ENCODE results near the gene PARK7. TPM values are rescaled to one million over a fixed set of nuclear protein-coding genes. Genes with fewer than 3 reads are reported as not detected.
"Not testable (repeated sequence)": the region's sequence is repeated elsewhere in the genome, so short reads cannot be mapped to it uniquely, and the experiment has no call there.

The PARK7 gene
- 291 and 310 TPM in 2 replicates for total RNA-seq
- polyA plus RNA-seq (2012): 487 TPM

DNA sequence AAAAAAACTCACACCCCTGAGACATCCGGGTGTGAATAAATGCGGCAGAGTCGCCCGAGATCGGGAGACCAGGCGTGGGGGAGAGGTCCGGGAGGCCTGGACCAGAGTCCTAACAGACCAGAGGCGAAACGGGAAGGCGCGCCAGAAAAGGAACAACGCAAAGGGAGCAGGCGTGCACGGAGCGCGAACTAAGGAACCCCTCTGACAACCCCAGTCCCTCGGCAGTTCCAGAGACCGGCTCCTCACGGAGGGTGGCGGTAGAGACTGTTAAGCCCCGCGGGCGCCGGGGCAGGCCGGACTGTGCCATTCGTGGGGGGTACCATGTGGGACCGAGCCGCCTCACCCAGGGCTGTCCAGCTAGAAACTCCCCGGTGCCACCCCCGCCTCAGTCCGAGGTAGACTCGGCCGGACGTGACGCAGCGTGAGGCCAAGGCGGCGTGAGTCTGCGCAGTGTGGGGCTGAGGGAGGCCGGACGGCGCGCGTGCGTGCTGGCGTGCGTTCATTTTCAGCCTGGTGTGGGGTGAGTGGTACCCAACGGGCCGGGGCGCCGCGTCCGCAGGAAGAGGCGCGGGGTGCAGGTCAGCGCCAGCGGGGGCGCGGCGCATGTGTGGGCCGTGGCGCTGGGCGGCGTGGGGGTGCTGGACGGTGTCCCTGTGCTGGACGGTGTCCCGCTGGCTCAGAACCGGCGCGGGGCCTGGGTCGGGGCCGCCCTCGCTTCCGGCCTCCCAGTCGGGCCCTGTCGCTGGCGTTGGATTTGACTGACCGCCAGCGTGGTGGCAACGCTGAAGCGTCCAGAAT, at the start of gene PARK7:
TSS of gene PARK7 (plus strand) at position 496 of the 798 bp plus-strand sequence. CDS start 1,075 bp downstream, outside the sequence.
- peak; percentile 100 for DNase-seq (ENCODE audit: low read depth)

DNA sequence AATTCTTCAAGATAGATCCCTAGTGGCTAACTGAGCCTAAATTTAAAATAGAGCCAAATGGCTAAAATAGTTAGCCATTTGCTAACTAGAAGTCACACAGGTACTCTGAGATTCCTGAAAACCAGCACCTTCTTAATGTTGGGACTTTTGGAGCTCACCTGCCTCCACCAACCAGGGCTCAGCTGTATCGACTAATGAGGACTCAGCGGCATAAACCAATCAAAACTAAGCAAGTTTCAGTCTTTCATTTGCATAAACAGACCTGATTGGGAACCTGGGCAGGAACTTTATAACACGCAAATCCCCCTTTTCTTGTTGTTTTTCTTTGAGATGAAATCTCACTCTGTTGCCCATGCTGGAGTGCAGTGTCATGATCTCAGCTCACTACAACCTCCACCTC, 49.4 kb upstream of the PARK7 start:
- no peak for DNase-seq (ENCODE audit: low read depth)

- no peak for DNase-seq (ENCODE audit: low read depth)
Observed at GRCh38 chr1:7912743-7913557, 48.6 kb upstream of the PARK7 start.

DNA sequence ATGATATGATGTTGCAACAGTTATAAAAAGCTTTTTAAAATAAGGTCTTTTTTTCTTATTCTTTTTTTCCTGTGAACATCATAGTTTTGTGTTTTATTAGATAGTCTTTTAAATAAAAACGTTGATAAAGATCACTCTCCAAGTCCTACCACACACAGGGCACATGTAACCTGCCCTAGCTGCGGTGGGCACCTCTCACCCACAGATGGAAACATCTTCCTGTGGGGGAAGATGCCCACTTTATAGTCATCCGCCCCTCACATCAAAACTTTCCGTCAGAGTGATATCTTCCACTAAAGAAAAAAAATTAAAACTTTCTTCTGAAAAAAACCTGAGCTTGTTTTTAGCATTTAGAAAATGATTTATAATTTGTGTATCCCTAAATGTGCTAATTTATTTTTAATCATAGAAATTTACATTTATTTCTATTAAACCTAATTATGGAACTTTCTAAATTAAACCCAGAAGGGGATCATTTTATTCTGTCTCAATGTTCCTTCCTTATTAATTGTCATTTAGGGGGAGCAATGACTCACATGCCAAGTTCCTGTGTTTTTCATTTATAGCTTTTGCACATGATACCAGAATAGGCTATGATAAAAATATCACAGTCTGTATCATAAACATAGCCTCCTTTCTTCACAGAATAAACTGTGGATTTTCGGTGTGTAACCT, 45.5 kb upstream of the PARK7 start:
- no peak for DNase-seq (ENCODE audit: low read depth)

DNA sequence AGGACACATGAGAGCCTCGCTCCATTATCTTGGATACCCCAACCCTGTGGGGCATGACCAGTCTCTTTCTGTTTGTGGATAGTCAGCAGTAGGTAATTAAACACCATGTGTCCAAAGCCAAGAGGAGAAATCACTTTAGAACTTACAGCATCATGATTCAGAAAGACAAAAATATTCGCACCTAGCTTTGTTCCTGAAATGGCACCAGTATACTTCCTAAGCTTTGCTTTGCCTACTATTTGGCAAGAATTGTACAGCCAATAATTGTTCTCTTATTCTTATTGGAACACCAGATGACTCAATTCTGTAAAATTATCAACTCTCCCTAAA, 45.0 kb upstream of the PARK7 start:
- peak; percentile 58 for DNase-seq (ENCODE audit: low read depth)

- DNase-seq (ENCODE audit: low read depth): not testable (repeated sequence)
Observed at GRCh38 chr1:7917971-7918370, 43.5 kb upstream of the PARK7 start.

DNA sequence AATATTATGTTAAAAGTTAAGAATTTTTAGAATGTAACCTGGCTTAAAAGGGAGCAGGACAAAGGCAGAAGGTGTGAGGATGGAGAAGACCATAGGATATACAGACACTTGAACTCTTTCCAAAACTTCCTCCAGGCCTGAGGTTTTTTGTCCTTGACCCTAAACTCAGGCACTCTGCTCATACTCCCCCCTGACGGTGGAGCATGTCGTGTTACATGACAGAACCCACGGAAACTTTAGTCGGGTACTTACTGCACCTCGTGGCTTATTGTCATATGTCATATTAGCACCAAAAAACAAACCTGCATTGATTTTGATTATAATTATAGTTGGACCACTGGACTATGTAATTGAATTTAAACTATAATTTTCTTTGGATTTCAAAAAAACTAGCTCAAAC, 41.6 kb upstream of the PARK7 start:
- no peak for DNase-seq (ENCODE audit: low read depth)

GRCh38 chr1:7921796-7922195, 39.7 kb upstream of the PARK7 start:
- peak; percentile 59 for DNase-seq (ENCODE audit: low read depth)

GRCh38 chr1:7922301-7922700, 39.2 kb upstream of the PARK7 start:
- DNase-seq (ENCODE audit: low read depth): peak; percentile 64

DNA sequence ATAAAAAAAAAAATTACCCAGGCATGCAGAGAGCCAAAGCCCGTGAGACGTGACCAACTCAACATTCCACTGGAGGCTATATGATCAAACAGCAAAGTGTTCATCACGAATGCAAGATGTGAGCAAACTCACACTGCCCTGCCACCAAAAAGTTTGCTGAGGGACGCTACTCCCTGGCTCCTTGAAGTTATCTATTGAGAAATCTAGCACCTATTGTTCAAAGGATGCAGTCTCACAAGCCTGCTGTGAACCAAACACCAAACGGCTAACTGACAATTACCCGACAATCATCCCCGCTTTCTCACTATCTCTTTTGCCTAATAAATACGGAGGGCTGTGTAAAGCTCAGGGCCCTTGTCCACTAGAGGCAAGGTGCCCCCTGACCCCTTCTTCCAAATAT, 34.5 kb upstream of the PARK7 start:
- not testable (repeated sequence) for DNase-seq (ENCODE audit: low read depth)

- DNase-seq (ENCODE audit: low read depth): no peak
Observed at GRCh38 chr1:7928247-7928646, 33.3 kb upstream of the PARK7 start.

DNA sequence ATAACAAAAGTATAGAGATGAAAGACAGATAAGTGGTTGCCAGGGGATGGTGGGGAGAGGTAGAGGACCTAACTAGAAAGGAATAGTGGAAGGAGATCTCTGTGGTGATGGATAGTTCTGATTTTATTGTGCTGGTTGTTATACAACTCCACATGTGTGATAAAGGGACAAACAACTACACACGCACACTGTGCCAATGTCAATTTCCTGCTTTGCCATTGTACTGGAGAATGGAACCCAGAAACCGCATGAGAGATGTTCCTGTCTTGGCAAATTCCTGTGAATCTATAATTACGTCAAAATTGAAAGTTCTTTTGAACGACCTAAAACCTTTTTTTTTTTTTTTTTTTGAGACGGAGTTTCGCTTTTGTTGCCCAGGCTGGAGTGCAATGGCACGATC, 31.9 kb upstream of the PARK7 start:
- no peak for DNase-seq (ENCODE audit: low read depth)

DNA sequence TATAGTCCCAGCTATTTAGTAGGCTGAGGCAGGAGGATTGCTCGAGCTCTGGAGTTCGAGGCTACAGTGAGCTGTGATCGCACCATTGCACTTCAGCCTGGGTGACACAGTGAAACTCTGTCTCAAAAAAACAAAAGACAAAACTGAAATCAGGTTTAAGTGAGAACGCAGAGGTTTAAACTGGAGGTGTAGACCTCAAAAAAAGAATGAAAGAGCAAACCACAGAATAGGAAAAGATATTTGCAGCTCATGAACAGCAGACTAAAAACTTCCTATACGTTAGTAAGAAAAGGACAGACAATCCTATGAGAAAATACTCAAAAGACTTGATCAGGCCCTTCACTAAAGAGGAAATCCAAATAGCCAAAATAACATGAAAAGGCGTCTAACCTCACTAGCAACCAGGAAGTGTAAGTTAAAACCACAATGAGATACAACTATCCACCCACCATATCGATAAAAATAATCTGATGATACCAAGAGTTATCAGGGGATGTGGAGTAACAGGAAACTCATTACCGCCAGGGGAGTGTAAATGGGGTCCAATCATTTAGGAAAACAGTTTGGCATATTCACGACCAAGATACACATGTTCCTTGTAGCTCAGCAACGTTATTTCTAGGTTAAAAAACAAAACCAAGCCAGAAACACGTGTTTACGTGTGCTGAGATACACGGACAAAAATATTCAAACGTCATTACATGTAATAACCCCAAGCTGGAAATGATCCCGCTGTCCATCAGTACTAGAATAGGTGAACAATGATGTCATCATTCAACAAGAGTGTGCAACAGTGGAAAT, 30.7 kb upstream of the PARK7 start:
- DNase-seq (ENCODE audit: low read depth): no peak

DNA sequence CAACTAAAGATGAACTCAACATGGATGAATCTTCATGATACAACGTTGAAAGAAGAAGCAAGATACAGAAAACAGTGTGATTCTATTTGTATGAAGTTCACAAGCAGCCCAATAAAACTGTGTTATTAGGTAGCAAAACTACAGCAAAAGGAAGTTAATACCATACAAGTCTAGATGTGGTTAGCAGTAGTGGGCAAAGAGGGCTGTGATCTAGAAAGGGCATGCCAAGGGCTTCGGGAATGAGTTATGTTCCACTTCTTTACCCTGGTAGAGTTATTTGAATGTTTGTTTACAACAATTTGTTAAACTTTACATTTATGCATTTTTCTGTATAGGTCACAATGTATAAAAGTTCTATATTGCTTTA, 30.1 kb upstream of the PARK7 start:
- no peak for DNase-seq (ENCODE audit: low read depth)

DNA sequence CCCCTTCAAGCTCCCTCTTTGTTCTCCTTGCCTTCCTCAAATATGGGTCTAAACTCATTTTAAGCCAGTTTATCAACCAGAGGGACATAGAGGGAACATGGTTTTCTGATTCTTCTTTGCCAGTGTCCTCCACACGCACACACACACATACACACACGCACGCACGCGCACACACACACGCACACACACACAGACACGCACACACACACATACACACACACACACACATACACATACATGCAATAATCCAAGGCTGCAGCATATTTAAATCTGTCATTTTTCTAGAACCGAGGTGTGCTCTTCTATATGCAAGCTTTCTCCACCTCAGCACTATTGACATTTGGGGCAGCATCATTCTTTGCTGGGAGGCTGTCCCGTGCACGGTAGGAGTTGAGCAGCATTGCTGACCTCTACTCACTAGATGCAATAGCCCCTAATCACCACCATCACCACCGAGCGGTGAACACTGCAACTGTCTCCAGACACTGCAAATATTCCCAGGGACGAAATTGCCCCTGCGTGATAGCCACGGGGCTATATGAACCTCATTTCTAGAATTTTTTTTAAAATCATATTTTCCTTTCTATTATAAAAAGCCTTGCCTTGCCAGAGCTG, 28.9 kb upstream of the PARK7 start:
- DNase-seq (ENCODE audit: low read depth): no peak

GRCh38 chr1:7938070-7938469, 23.4 kb upstream of the PARK7 start:
- no peak for DNase-seq (ENCODE audit: low read depth)

DNA sequence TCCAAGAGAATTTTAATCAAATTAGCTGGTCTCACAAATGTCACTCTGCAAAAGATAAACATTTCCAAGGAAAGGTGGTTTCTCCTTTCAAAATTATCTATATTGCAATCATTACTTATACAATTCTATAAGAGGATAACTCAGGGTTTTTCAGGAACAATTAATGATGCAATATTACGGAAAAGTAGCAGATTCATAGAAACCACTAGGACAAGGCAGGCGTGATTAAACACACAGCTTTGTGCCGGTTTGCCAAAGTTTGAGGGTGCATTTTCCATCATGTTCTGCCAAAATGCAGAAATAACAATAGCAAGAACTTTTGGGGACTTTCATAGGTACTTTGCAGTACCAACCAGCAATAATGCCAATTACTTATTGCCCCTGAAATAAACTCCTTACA, 21.5 kb upstream of the PARK7 start:
- DNase-seq (ENCODE audit: low read depth): no peak

GRCh38 chr1:7940745-7941436, 20.6 kb upstream of the PARK7 start, which contains the start of gene TNFRSF9:
TSS of gene TNFRSF9 (minus strand) at chr1:7940839. CDS start at chr1:7939994, 845 bp downstream.
- peak; percentile 24 for DNase-seq (ENCODE audit: low read depth)

- peak; percentile 29 for DNase-seq (ENCODE audit: low read depth)
Observed at GRCh38 chr1:7941437-7941793, 20.1 kb upstream of the PARK7 start.
